ENCODE results near the gene GIN1. TPM values are rescaled to one million over a fixed set of nuclear protein-coding genes. Genes with fewer than 3 reads are reported as not detected.

The GIN1 gene
- total and polyA plus RNA-seq, 3 donors from 2014 or later: 6.7 to 16.8 (median 12.5) TPM

- Histone ChIP-seq H3K4me3 (no peak overlapping the region), H3K27ac (no peak overlapping the region), H3K4me1 (no peaks in the 10 kb centered on the region), H3K36me3 (ENCODE audit: low read depth, missing control alignments) (no peaks in the 10 kb centered on the region), H3K9me3 (no peaks in the 10 kb centered on the region), H3K27me3 (no peaks in the 10 kb centered on the region)
- TF ChIP-seq CTCF (IDR thresholded peaks at IDR 0.05) (no peak), POLR2A (IDR thresholded peaks at IDR 0.05) (no peak)
- WGBS, 2 donors: 74 to 76% methylated on average over 2 of the region's 2 CpGs
- intact Hi-C loops (cut with DNase I; ENCODE audit: low total_unique reads): no loop called here
- DNase-seq: no peak
Measured at GRCh38 chr5:103133231-103133630, 13.3 kb upstream of the GIN1 start.

- intact Hi-C loops (cut with DNase I; ENCODE audit: low total_unique reads): no loop called here
- H3K27ac ChIP-seq: no peak overlapping the region
- TF ChIP-seq CTCF (IDR thresholded peaks at IDR 0.05) (no peak), POLR2A (IDR thresholded peaks at IDR 0.05) (no peak)
- DNase-seq: no peak
- no peaks in the 10 kb centered on the region for H3K4me1 ChIP-seq
- no peaks in the 10 kb centered on the region for H3K36me3 ChIP-seq (ENCODE audit: low read depth, missing control alignments)
- H3K27me3 ChIP-seq: no peaks in the 10 kb centered on the region
- H3K9me3 ChIP-seq: no peaks in the 10 kb centered on the region
- H3K4me3 ChIP-seq: no peak overlapping the region
- 81 to 85% methylated on average over 1 of the region's 1 CpG for WGBS, 2 donors
Measured at GRCh38 chr5:103132684-103133083, 12.7 kb upstream of the GIN1 start.

- Histone ChIP-seq H3K27me3 (no peaks in the 10 kb centered on the region), H3K9me3 (no peaks in the 10 kb centered on the region), H3K4me3 (no peak overlapping the region), H3K4me1 (no peaks in the 10 kb centered on the region), H3K27ac (no peak overlapping the region), H3K36me3 (ENCODE audit: low read depth, missing control alignments) (no peaks in the 10 kb centered on the region)
- no peak for DNase-seq
- intact Hi-C loops (cut with DNase I; ENCODE audit: low total_unique reads): no loop called here
- TF ChIP-seq POLR2A (IDR thresholded peaks at IDR 0.05) (no peak), CTCF (IDR thresholded peaks at IDR 0.05) (no peak)
Measured at GRCh38 chr5:103128202-103128601, 8.3 kb upstream of the GIN1 start.

- H3K4me3 ChIP-seq: no peak overlapping the region
- intact Hi-C loops (cut with DNase I; ENCODE audit: low total_unique reads): no loop called here
- H3K27me3 ChIP-seq: no peaks in the 10 kb centered on the region
- H3K9me3 ChIP-seq: no peaks in the 10 kb centered on the region
- no peaks in the 10 kb centered on the region for H3K4me1 ChIP-seq
- no peak overlapping the region for H3K27ac ChIP-seq
- no peak for DNase-seq
- WGBS, 2 donors: 91 to 96% methylated on average over 2 of the region's 2 CpGs
- no peaks in the 10 kb centered on the region for H3K36me3 ChIP-seq (ENCODE audit: low read depth, missing control alignments)
- TF ChIP-seq POLR2A (IDR thresholded peaks at IDR 0.05) (no peak), CTCF (IDR thresholded peaks at IDR 0.05) (no peak)
Measured at GRCh38 chr5:103127292-103127817, 7.4 kb upstream of the GIN1 start.

- no peak for DNase-seq
- H3K27me3 ChIP-seq: no peaks in the 10 kb centered on the region
- no peaks in the 10 kb centered on the region for H3K9me3 ChIP-seq
- no peak overlapping the region for H3K4me3 ChIP-seq
- peaks cover 2% of the 10 kb centered on the region for H3K4me1 ChIP-seq
- 88% methylated on average over 5 of the region's 5 CpGs for WGBS, 2 donors
- no peak for TF ChIP-seq CTCF (IDR thresholded peaks at IDR 0.05)
- TF ChIP-seq POLR2A (IDR thresholded peaks at IDR 0.05): no peak
- H3K36me3 ChIP-seq (ENCODE audit: low read depth, missing control alignments): no peaks in the 10 kb centered on the region
- intact Hi-C loops (cut with DNase I; ENCODE audit: low total_unique reads): no loop called here
- no peak overlapping the region for H3K27ac ChIP-seq
Measured at GRCh38 chr5:103126557-103126956, 6.6 kb upstream of the GIN1 start.

All from testis (tissue), 3 donors.